ENCODE measurements around the gene MCM3AP.

MCM3AP gene

DNA sequence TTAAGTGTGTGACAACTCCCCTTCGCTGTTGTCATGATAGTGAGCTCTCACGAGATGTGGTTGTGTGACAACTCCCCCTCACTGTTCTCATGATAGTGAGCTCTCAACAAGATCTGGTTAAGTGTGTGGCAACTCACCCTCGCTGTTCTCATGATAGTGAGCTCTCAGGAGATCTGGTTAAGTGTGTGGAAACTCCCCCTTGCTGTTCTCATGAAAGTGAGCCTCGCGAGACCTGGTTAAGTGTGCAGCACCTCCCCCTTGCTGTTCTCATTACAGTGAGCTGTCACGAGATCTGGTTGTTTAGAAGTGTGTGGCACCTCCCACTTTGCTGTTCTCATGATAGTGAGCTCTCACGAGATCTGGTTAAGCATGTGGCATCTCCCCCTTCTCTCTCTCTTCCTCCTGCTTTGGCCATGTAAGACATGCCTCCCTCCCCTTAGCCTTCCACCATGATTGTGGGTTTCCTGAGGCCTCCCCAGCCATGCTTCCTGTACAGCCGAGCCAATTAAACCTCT, 31.7 kb downstream of the MCM3AP start:
- H3K79me2 ChIP-seq (ENCODE audit: control insufficient read depth, insufficient read depth, low read length, unreplicated experiment), result no peaks in the 10 kb centered on the region
- no peak overlapping the region for H3K4me3 ChIP-seq (ENCODE audit: low read depth, low read length)
- no peak overlapping the region; the same call in 1 of the 2 replicates for H3K27ac ChIP-seq (ENCODE audit: low read depth, low read length)
- no peaks in the 10 kb centered on the region for H3K4me1 ChIP-seq (ENCODE audit: control insufficient read depth, insufficient read depth, low read length, unreplicated experiment)
- no peaks in the 10 kb centered on the region for H3K27me3 ChIP-seq (ENCODE audit: insufficient read depth, low read length)
- H3K36me3 ChIP-seq (ENCODE audit: insufficient read depth, low read length), result peaks cover 25% of the 10 kb centered on the region; the same call in 1 of the 2 replicates
- no peak overlapping the region for H2AFZ ChIP-seq (ENCODE audit: low read length, unreplicated experiment)

GRCh38 chr21:46252840-46253239, 32.6 kb downstream of the MCM3AP start:
- Histone ChIP-seq H3K4me1 (ENCODE audit: control insufficient read depth, insufficient read depth, low read length, unreplicated experiment) (no peaks in the 10 kb centered on the region), H3K79me2 (ENCODE audit: control insufficient read depth, insufficient read depth, low read length, unreplicated experiment) (no peaks in the 10 kb centered on the region), H3K36me3 (ENCODE audit: insufficient read depth, low read length) (peaks cover 25% of the 10 kb centered on the region; the same call in 1 of the 2 replicates), H2AFZ (ENCODE audit: low read length, unreplicated experiment) (no peak overlapping the region), H3K27ac (ENCODE audit: low read depth, low read length) (no peak overlapping the region; the same call in 1 of the 2 replicates), H3K4me3 (ENCODE audit: low read depth, low read length) (no peak overlapping the region), H3K27me3 (ENCODE audit: insufficient read depth, low read length) (no peaks in the 10 kb centered on the region)

DNA sequence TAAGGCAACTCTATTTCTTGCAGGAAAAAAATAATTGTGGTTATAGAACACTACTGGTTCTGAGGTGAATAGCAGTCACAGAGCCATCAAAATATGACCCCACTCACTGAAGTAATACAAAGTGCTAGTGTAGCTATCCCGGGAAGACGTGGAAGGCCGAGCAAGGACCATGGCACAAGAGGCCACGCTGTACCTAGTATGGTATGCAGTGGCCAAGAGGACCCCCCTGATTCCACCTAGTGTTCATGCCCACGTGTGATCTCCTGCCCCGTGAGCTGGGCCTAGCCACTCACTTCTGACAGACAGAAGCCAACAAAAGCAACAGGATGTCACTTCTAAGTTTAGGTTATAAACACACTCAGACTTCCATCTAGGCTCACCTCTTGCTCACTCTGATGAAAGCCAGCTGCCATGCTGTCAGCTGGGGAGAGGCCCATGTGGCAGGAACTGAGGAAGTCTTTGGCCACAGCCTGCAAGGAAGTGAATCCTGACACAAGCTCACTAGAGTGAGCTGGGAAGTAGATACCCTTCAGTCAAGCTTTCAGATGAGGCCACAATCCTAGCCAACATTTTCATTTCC, 35.2 kb downstream of the MCM3AP start:
- Histone ChIP-seq H2AFZ (ENCODE audit: low read length, unreplicated experiment) (no peak overlapping the region), H3K79me2 (ENCODE audit: control insufficient read depth, insufficient read depth, low read length, unreplicated experiment) (no peaks in the 10 kb centered on the region), H3K27ac (ENCODE audit: low read depth, low read length) (no peak overlapping the region), H3K36me3 (ENCODE audit: insufficient read depth, low read length) (peaks cover 30% of the 10 kb centered on the region; the same call in 1 of the 2 replicates), H3K4me1 (ENCODE audit: control insufficient read depth, insufficient read depth, low read length, unreplicated experiment) (no peaks in the 10 kb centered on the region), H3K27me3 (ENCODE audit: insufficient read depth, low read length) (no peaks in the 10 kb centered on the region), H3K4me3 (ENCODE audit: low read depth, low read length) (no peak overlapping the region)

GRCh38 chr21:46248827-46249226, 36.6 kb downstream of the MCM3AP start:
- no peak overlapping the region for H2AFZ ChIP-seq (ENCODE audit: low read length, unreplicated experiment)
- H3K36me3 ChIP-seq (ENCODE audit: insufficient read depth, low read length), result peaks cover 28% of the 10 kb centered on the region; the same call in 1 of the 2 replicates
- H3K4me1 ChIP-seq (ENCODE audit: control insufficient read depth, insufficient read depth, low read length, unreplicated experiment), result no peaks in the 10 kb centered on the region
- no peaks in the 10 kb centered on the region for H3K27me3 ChIP-seq (ENCODE audit: insufficient read depth, low read length)
- H3K27ac ChIP-seq (ENCODE audit: low read depth, low read length), result no peak overlapping the region
- no peaks in the 10 kb centered on the region for H3K79me2 ChIP-seq (ENCODE audit: control insufficient read depth, insufficient read depth, low read length, unreplicated experiment)
- H3K4me3 ChIP-seq (ENCODE audit: low read depth, low read length), result no peak overlapping the region

DNA sequence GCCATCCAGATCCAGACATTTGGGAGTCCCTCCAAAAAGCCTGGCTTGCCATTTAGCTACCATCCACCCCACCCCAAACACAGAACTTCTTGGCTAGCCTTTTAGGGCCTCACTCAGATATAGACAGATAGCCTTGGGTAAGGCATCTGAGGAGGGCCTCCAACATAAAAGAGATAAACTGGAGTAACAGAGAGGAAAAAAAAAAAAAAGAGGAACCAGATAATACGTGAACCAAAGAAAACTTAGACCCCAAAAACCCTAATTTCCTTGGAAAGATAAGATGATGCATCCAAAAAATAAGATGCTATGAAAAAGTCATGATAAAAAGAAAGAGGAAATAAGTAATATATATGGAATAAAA, 37.0 kb downstream of the MCM3AP start:
- no peaks in the 10 kb centered on the region for H3K79me2 ChIP-seq (ENCODE audit: control insufficient read depth, insufficient read depth, low read length, unreplicated experiment)
- no peak overlapping the region for H3K4me3 ChIP-seq (ENCODE audit: low read depth, low read length)
- no peak overlapping the region for H3K27ac ChIP-seq (ENCODE audit: low read depth, low read length)
- H3K36me3 ChIP-seq (ENCODE audit: insufficient read depth, low read length), result peaks cover 32% of the 10 kb centered on the region; the same call in 1 of the 2 replicates
- H3K4me1 ChIP-seq (ENCODE audit: control insufficient read depth, insufficient read depth, low read length, unreplicated experiment), result no peaks in the 10 kb centered on the region
- H2AFZ ChIP-seq (ENCODE audit: low read length, unreplicated experiment), result no peak overlapping the region
- no peaks in the 10 kb centered on the region for H3K27me3 ChIP-seq (ENCODE audit: insufficient read depth, low read length)

- H3K27ac ChIP-seq (ENCODE audit: low read depth, low read length), result no peak overlapping the region
- H3K4me3 ChIP-seq (ENCODE audit: low read depth, low read length), result no peak overlapping the region
- H3K36me3 ChIP-seq (ENCODE audit: insufficient read depth, low read length), result peaks cover 33% of the 10 kb centered on the region; the same call in 1 of the 2 replicates
- no peaks in the 10 kb centered on the region for H3K79me2 ChIP-seq (ENCODE audit: control insufficient read depth, insufficient read depth, low read length, unreplicated experiment)
- no peaks in the 10 kb centered on the region for H3K27me3 ChIP-seq (ENCODE audit: insufficient read depth, low read length)
- H2AFZ ChIP-seq (ENCODE audit: low read length, unreplicated experiment), result no peak overlapping the region
- no peaks in the 10 kb centered on the region for H3K4me1 ChIP-seq (ENCODE audit: control insufficient read depth, insufficient read depth, low read length, unreplicated experiment)
Measured at GRCh38 chr21:46247699-46248421, 37.6 kb downstream of the MCM3AP start.

GRCh38 chr21:46246345-46246744, 39.1 kb downstream of the MCM3AP start:
- Histone ChIP-seq H2AFZ (ENCODE audit: low read length, unreplicated experiment) (no peak overlapping the region), H3K4me3 (ENCODE audit: low read depth, low read length) (no peak overlapping the region), H3K4me1 (ENCODE audit: control insufficient read depth, insufficient read depth, low read length, unreplicated experiment) (no peaks in the 10 kb centered on the region), H3K27me3 (ENCODE audit: insufficient read depth, low read length) (no peaks in the 10 kb centered on the region), H3K36me3 (ENCODE audit: insufficient read depth, low read length) (peaks cover 45% of the 10 kb centered on the region), H3K27ac (ENCODE audit: low read depth, low read length) (no peak overlapping the region), H3K79me2 (ENCODE audit: control insufficient read depth, insufficient read depth, low read length, unreplicated experiment) (no peaks in the 10 kb centered on the region)

- H3K79me2 ChIP-seq (ENCODE audit: control insufficient read depth, insufficient read depth, low read length, unreplicated experiment), result no peaks in the 10 kb centered on the region
- H3K4me3 ChIP-seq (ENCODE audit: low read depth, low read length), result no peak overlapping the region
- no peaks in the 10 kb centered on the region for H3K4me1 ChIP-seq (ENCODE audit: control insufficient read depth, insufficient read depth, low read length, unreplicated experiment)
- no peak overlapping the region for H2AFZ ChIP-seq (ENCODE audit: low read length, unreplicated experiment)
- no peaks in the 10 kb centered on the region for H3K27me3 ChIP-seq (ENCODE audit: insufficient read depth, low read length)
- no peak overlapping the region for H3K27ac ChIP-seq (ENCODE audit: low read depth, low read length)
- H3K36me3 ChIP-seq (ENCODE audit: insufficient read depth, low read length), result peaks cover 47% of the 10 kb centered on the region
Measured at GRCh38 chr21:46245213-46245915, 40.0 kb downstream of the MCM3AP start.

DNA sequence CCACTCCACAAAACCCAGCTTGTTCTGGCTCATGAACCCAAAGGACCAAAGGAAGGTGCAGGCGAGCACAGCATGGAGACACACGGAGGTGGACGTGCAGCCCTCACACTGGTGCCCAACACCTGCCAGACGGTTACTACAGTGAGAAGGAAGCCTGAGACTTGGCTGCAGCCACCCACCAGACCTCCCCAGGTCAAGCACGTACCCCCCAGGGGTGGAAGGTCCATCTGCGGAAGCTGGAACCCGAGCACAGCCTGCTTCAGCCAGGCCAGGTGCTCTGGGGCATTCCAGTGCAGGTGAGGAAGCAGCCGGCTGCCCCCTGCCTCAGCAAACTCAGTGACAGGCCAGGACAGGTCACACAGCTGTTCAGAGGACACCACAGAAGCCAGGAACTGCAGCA, 40.8 kb downstream of the MCM3AP start:
- no peaks in the 10 kb centered on the region for H3K27me3 ChIP-seq (ENCODE audit: insufficient read depth, low read length)
- H3K36me3 ChIP-seq (ENCODE audit: insufficient read depth, low read length), result peaks cover 53% of the 10 kb centered on the region
- no peaks in the 10 kb centered on the region for H3K4me1 ChIP-seq (ENCODE audit: control insufficient read depth, insufficient read depth, low read length, unreplicated experiment)
- H3K4me3 ChIP-seq (ENCODE audit: low read depth, low read length), result no peak overlapping the region
- H2AFZ ChIP-seq (ENCODE audit: low read length, unreplicated experiment), result no peak overlapping the region
- no peak overlapping the region for H3K27ac ChIP-seq (ENCODE audit: low read depth, low read length)
- no peaks in the 10 kb centered on the region for H3K79me2 ChIP-seq (ENCODE audit: control insufficient read depth, insufficient read depth, low read length, unreplicated experiment)

DNA sequence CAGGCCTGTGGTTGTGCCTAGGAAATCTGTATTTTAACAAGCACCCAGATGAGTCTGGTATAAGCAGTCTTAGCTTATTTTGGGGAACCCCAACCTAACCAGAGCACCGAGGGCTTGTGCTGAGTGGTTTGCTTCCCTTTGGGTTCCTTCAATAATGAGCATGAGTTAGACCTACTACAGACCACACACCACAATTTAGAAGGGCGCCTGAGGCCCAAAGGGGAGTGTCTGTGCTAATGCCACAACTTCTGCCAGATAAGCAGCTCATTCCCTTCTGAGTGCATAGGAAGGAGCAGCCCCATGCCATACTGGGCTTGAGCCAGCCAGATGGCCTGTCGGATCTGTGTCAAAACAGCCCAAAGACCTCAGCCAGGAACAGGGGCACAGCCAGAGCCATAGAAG, 41.5 kb downstream of the MCM3AP start:
- Histone ChIP-seq H3K27me3 (ENCODE audit: insufficient read depth, low read length) (no peaks in the 10 kb centered on the region), H2AFZ (ENCODE audit: low read length, unreplicated experiment) (no peak overlapping the region), H3K4me1 (ENCODE audit: control insufficient read depth, insufficient read depth, low read length, unreplicated experiment) (no peaks in the 10 kb centered on the region), H3K79me2 (ENCODE audit: control insufficient read depth, insufficient read depth, low read length, unreplicated experiment) (no peaks in the 10 kb centered on the region), H3K27ac (ENCODE audit: low read depth, low read length) (no peak overlapping the region), H3K4me3 (ENCODE audit: low read depth, low read length) (no peak overlapping the region), H3K36me3 (ENCODE audit: insufficient read depth, low read length) (peaks cover 59% of the 10 kb centered on the region)
